ENCODE measurements around the gene C1QA. TPM values are rescaled to one million over a fixed set of nuclear protein-coding genes. Genes with fewer than 3 reads are reported as not detected.

Gene C1QA
- total RNA-seq, 6 experiments from 2014 or later = not detected

DNA sequence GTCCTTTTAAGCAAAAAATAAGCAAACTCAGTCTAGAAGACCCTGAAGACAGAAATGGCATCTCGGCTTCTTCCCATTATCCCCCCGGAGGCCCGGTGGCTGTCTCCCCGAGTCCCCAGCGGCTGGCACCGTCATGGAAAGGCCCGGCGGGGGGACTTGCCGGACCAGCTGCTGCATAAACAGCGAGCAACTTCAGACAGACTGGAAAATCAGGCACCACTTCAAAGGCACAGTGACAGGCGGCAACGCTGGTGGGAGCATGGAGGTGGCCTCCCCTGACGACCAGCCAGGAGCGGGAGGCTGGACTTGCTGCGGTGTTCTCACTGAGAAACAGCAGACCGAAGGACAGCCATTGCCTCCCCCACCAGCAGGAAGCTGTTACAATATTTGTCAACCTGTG is 18.4 kb upstream of the C1QA start:
- TF ChIP-seq, protein P1, sequence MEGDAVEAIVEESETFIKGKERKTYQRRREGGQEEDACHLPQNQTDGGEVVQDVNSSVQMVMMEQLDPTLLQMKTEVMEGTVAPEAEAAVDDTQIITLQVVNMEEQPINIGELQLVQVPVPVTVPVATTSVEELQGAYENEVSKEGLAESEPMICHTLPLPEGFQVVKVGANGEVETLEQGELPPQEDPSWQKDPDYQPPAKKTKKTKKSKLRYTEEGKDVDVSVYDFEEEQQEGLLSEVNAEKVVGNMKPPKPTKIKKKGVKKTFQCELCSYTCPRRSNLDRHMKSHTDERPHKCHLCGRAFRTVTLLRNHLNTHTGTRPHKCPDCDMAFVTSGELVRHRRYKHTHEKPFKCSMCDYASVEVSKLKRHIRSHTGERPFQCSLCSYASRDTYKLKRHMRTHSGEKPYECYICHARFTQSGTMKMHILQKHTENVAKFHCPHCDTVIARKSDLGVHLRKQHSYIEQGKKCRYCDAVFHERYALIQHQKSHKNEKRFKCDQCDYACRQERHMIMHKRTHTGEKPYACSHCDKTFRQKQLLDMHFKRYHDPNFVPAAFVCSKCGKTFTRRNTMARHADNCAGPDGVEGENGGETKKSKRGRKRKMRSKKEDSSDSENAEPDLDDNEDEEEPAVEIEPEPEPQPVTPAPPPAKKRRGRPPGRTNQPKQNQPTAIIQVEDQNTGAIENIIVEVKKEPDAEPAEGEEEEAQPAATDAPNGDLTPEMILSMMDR (IDR thresholded peaks at IDR 0.05) = no peak
- no peaks in the 10 kb centered on the region for H3K36me3 Mint-ChIP-seq (ENCODE audit: low read depth)
- H3K9me3 Mint-ChIP-seq = no peaks in the 10 kb centered on the region
- no peak overlapping the region for H3K27ac Mint-ChIP-seq
- H3K4me3 Mint-ChIP-seq = no peak overlapping the region
- peaks cover 58% of the 10 kb centered on the region for H3K27me3 Mint-ChIP-seq (ENCODE audit: insufficient read depth)
- no peak for DNase-seq
- no peaks in the 10 kb centered on the region for H3K4me1 Mint-ChIP-seq (ENCODE audit: low read depth)

DNA sequence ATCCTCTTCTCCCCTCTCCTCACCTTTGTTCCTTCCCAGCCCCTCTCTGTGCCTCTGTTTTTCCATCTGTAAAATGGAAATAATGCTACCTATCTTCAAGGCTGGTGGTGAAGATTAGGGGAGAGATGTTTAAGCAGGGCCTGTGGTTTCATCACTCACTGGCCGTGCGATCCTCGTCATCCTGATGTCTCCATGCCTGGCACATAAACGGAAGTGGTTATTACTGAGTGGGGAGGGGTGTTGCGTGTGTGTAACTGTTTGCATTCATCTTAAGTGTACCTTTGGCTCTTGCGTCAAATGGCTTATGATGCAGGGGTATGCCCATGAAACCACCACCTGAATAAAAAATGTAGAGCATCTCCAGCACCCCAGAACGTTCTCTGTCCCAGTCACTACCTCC is 17.2 kb upstream of the C1QA start:
- Mint-ChIP-seq H3K27me3 (ENCODE audit: insufficient read depth) (peaks cover 56% of the 10 kb centered on the region), H3K4me3 (no peak overlapping the region), H3K36me3 (ENCODE audit: low read depth) (no peaks in the 10 kb centered on the region), H3K27ac (no peak overlapping the region), H3K4me1 (ENCODE audit: low read depth) (no peaks in the 10 kb centered on the region), H3K9me3 (no peaks in the 10 kb centered on the region)
- DNase-seq = no peak
- TF ChIP-seq, protein P1 (IDR thresholded peaks at IDR 0.05) = no peak

DNA sequence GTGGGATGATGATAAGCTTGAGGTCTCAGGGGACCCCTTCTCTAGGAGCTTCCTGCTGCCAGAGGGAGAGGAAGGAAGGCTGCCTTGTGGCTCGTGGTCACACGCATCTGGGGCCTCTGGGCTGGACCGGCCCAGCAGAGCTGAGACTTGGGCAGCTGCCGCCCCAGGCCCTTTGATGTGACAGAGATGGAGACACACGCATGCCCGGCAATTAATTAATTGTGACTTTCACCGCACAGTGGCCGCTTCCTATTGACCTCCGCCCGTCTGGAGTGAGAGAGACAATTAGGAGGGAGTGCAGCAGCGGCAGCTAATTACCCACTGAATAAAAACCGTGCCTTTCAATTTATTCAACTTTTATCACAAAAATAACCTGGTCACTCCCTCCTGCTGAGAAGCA is 16.6 kb upstream of the C1QA start:
- Mint-ChIP-seq H3K9me3 (no peaks in the 10 kb centered on the region), H3K4me3 (no peak overlapping the region), H3K4me1 (ENCODE audit: low read depth) (no peaks in the 10 kb centered on the region), H3K36me3 (ENCODE audit: low read depth) (no peaks in the 10 kb centered on the region), H3K27ac (no peak overlapping the region), H3K27me3 (ENCODE audit: insufficient read depth) (peaks cover 54% of the 10 kb centered on the region)
- no peak for DNase-seq
- TF ChIP-seq, protein P1 (IDR thresholded peaks at IDR 0.05) = no peak

DNA sequence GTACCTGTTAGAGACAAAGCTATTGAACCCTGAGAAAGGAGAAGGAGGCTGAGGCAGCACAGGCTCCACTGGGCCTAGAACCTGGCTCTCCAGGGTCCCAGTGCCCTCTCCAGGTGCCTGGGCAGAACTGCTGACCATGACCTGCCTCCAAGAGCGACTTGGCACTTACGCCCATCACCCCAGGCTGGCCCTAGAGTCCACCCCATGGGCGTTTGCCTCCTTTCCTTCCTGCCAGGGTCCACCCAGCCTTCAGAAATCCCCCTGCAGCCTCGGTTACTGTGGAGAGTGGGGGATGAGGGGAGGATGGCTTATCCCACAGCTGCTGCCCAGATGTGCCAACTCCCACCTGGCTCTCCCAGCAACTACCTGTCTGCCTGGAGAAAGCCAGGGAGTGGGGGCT is 14.7 kb upstream of the C1QA start:
- DNase-seq = no peak
- Mint-ChIP-seq H3K36me3 (ENCODE audit: low read depth) (no peaks in the 10 kb centered on the region), H3K4me3 (no peak overlapping the region), H3K4me1 (ENCODE audit: low read depth) (no peaks in the 10 kb centered on the region), H3K27ac (no peak overlapping the region), H3K9me3 (no peaks in the 10 kb centered on the region), H3K27me3 (ENCODE audit: insufficient read depth) (peaks cover 49% of the 10 kb centered on the region)
- TF ChIP-seq, protein P1 (IDR thresholded peaks at IDR 0.05) = no peak

DNA sequence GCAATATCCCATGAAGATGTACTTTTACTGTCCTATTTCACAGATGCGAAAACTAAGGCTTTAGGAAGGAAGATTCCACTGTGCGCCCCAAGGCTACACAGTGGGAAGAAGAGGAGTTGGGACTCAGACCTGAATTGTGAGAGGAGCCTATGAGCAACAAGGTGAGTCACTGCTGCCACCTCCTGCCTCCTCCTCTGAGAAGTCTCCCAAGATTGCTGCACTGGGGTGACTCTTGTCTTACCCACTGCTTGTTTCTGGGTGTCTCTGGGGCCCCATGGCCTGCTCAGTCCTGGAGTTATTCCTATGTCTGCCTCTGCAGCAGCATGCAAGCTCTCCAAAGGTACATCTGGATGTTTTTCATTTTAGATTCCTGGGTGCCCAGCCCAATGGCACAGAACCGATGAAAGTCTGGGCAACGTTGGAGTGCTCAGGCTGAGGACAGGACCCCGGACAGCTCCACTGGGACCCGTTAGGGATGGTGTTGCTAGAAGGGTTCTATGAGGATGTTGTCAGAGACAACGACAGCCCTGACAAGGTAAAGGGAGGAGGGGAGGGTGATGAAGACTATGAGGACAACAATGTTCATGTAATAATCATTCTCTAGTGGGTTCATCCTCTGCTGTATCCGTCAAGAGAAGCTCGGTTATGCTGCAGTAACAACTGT is 11.0 kb upstream of the C1QA start:
- Mint-ChIP-seq H3K9me3 (no peaks in the 10 kb centered on the region), H3K36me3 (ENCODE audit: low read depth) (no peaks in the 10 kb centered on the region), H3K27ac (no peak overlapping the region), H3K27me3 (ENCODE audit: insufficient read depth) (peaks cover 42% of the 10 kb centered on the region), H3K4me1 (ENCODE audit: low read depth) (no peaks in the 10 kb centered on the region), H3K4me3 (no peak overlapping the region)
- DNase-seq = no peak
- TF ChIP-seq, protein P1 (IDR thresholded peaks at IDR 0.05) = no peak

All from HFFc6 (cell line).